ENCODE results near the gene PC.

PC gene

DNA sequence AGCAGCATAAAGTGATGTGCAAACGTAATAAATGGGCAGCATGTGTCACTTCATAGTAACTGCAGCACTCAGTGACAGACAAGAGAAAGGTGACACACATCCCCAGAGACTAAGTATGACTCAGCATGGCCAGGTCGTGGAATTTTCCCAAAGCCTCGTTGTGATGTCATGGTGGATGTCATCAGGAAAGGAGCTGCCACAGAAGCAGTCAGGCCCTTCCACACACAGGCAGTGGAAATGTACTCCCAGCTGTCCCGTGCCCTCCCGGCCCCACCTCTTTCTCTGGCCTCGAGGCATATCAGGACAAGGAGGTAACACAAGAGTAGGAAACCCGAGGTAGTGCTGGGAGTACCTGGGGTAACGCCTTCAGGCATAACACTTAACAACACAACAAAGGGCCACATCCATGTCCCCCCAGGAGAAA is 8.1 kb downstream of the PC start:
- DNase-seq (ENCODE audit: low spot score), result no peak
- TF ChIP-seq, protein P1, sequence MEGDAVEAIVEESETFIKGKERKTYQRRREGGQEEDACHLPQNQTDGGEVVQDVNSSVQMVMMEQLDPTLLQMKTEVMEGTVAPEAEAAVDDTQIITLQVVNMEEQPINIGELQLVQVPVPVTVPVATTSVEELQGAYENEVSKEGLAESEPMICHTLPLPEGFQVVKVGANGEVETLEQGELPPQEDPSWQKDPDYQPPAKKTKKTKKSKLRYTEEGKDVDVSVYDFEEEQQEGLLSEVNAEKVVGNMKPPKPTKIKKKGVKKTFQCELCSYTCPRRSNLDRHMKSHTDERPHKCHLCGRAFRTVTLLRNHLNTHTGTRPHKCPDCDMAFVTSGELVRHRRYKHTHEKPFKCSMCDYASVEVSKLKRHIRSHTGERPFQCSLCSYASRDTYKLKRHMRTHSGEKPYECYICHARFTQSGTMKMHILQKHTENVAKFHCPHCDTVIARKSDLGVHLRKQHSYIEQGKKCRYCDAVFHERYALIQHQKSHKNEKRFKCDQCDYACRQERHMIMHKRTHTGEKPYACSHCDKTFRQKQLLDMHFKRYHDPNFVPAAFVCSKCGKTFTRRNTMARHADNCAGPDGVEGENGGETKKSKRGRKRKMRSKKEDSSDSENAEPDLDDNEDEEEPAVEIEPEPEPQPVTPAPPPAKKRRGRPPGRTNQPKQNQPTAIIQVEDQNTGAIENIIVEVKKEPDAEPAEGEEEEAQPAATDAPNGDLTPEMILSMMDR (IDR thresholded peaks at IDR 0.05; ENCODE audit: extremely low read depth, missing control alignments), result no peak

DNA sequence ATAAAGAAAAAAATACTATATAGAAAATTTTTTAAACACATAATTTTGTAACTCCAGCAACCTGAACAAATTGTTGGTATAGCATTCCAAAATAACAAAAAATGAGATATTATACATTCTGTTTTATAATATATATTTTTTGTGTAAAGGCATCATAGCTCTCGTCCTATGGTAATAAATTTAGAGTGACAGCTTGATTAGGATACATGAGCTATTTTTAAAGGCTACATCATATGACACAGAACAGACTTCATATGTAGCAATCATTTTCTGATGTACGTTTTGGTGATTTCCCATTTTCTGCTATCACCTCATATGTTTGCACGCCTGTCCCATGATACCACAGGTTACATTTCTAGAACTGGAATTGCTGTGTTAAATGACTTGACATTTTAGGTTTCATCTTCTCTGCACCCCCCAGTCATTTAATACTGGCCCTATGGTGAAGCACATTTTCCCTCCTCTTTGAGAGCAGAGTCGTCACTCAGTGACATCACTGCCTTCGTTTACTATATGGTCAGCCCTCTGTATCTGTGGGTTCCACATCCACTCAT is 19.5 kb downstream of the PC start:
- TF ChIP-seq, protein P1 (IDR thresholded peaks at IDR 0.05; ENCODE audit: extremely low read depth, missing control alignments), result no peak
- no peak for DNase-seq (ENCODE audit: low spot score)

DNA sequence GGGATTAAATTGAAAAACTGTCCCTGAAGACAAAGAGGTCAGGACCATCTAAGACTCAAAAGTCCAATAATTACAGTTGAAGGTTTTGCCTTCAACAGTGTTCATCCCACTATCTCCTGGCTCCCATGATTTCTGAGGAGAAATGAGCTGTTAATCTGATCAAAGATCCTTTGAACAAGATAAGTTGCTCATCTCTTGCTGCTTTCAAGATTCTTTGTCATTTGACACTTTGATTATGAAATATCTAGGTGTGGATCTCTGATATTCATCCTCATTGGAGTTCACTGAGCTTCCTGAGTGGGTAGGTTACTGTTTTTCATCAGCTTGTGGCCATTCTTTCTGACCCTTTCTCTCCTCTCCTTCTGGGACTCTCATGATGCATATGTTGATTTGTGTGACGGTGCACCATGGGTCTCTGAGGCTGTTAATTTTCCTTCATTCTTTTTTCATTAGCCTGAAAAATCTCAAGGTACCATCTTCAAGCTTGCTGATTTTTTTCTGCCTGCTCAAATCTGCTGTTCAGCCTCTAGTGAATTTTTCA is 20.9 kb downstream of the PC start:
- TF ChIP-seq, protein P1 (IDR thresholded peaks at IDR 0.05; ENCODE audit: extremely low read depth, missing control alignments), result no peak
- no peak for DNase-seq (ENCODE audit: low spot score)

DNA sequence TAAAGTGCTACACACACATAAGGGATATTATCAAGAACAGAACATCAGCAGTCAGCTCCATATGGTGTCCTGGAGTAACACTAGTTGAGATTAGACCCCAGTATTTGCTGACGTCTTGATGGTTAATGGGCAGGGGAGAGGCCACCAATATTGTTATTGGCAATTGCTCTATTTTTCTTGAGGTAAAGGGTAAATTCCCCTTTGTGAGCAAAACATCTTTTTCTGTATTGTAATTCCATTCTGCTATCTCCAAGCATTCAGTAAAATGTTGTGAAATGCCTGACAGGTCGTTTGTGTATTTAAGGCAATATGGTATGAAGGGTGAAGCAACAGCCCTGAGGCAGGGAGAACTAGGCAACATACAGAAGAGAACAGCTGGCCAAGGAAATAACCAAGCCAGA is 21.9 kb downstream of the PC start:
- TF ChIP-seq, protein P1 (IDR thresholded peaks at IDR 0.05; ENCODE audit: extremely low read depth, missing control alignments), result no peak
- DNase-seq (ENCODE audit: low spot score), result no peak

DNA sequence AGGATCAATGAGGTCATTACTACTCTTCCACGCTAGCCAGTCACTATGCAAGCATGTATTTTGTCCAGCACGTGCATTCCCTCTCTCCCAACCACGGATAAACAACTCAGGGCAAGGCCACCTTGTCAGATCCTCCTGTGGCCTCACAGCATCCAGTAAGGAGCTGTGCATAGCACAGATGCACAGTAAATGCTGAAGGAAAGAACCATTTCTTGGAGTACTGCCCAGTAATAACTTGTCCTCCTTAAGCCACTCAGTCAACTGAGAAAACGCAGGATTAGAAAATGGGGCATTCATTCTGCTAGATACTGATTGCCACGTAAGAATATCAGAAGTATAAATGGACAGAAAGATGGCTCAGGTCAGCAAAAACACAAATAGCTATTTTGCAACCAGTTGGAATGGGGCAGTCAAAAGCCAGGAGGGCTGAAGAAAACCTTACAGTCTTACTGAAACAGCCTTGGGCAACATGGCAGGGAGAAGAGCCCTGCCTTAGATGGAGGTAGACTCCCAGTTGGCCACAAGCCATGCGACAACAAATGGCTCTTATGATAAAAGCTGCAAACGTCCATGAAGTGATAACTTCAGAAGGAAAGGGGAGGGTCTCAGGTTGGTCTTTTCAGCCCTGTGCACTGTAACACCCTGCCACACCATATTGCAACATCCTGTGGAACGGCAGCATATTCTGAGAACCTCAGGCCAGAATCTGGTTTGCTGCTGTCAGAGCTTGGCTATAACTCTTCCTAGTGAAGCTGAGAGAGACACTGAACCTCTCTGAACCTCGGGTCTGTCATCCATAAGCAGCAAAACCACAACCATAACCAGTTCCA is 23.0 kb downstream of the PC start:
- TF ChIP-seq, protein P1 (IDR thresholded peaks at IDR 0.05; ENCODE audit: extremely low read depth, missing control alignments), result no peak
- no peak for DNase-seq (ENCODE audit: low spot score)

DNA sequence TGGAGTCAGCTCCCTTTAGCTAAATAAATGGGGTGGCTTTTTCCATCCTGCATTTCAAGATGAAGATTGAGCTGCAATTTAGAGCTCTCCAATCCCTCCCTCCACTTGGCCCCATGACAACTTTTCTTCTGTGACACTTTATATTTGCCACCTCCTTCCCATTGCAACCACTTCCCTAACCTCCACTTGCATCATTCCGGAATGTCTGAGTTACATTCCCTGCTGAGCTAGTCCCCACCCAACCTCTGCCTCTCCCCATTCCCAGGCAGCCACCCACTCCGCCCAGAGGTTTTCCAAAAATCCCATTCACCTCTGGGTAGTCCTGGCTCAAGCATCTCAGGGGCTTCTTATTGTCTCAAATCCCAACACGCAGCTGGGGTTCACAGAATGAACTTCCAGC is 24.7 kb downstream of the PC start:
- TF ChIP-seq, protein P1 (IDR thresholded peaks at IDR 0.05; ENCODE audit: extremely low read depth, missing control alignments), result no peak
- no peak for DNase-seq (ENCODE audit: low spot score)

DNA sequence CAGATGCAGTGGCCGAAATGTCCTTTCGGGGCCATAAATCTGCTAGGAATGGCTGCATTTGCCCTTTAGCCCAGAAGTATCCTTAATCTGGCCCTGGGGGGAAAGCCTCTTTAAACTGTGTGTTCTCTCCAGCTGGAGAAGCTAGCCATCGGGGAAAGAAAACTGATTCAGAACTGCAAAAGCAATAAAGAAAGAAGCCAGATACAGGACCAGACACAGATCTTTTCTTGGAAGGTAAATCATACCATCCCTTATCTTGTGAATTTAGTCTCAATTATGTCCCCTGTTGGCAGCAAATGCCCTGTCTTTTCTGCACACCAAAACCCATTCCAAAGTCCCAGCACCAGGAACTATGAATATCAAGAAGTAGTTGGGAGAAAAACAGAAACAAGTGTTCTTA is 25.6 kb downstream of the PC start:
- TF ChIP-seq, protein P1 (IDR thresholded peaks at IDR 0.05; ENCODE audit: extremely low read depth, missing control alignments), result no peak
- no peak for DNase-seq (ENCODE audit: low spot score)

Measured in GM20000 (cell line).